OCI-LY7 (cell line): Measurements from ENCODE around the gene TOR1A. TPM values are rescaled to one million over a fixed set of nuclear protein-coding genes. Genes with fewer than 3 reads are reported as not detected.

Experiments
- BruUV-seq: library from RNA; stranded (reverse); fragments of 400-500 nt; replicated peaks from 2 replicates; lab custom pipeline; 2021; lab: Mats Ljungman, UMichigan
- CTCF ChIA-PET: fragments of 300-600 bp; sonication (Branson Sonifier 250); formaldehyde crosslinking; loops from one replicate; lab custom pipeline; 2022; ENCODE audit warnings: antibody characterized with exemption; ENCODE audit not compliant: unreplicated experiment; lab: Charles Lee
- POLR2A ChIA-PET: fragments of 300-600 bp; sonication (Branson Sonifier 250); formaldehyde crosslinking; loops from one replicate; lab custom pipeline; 2022; ENCODE audit warnings: antibody characterized with exemption; lab: Charles Lee
- DNase-seq: peaks from one replicate; pipeline ENCODE4 v3.0.0-alpha.2; 2015; ENCODE audit warnings: low spot score
- H2AFZ ChIP-seq: fragments of 200-600 bp; sonication (generic), shearing (Covaris generic); 2 replicates; pipeline ENCODE4 v1.6.1; 2014; ENCODE audit warnings: mild to moderate bottlenecking, antibody characterized with exemption, low read length, moderate library complexity
- H3K27ac ChIP-seq: fragments of 200-600 bp; sonication (generic); 2 replicates; pipeline ENCODE4 v1.5.1; 2014; ENCODE audit warnings: mixed run types, low read depth, mild to moderate bottlenecking, moderate library complexity, low read length, inconsistent platforms; ENCODE audit not compliant: poor library complexity, severe bottlenecking
- H3K36me3 ChIP-seq: fragments of 200-600 bp; sonication (generic); 2 replicates; pipeline ENCODE4 v1.6.1; 2014; ENCODE audit warnings: mild to moderate bottlenecking, antibody characterized with exemption, low read length, moderate library complexity, mixed read lengths; ENCODE audit not compliant: insufficient read depth
- H3K4me1 ChIP-seq: fragments of 200-600 bp; sonication (generic); 2 replicates; pipeline ENCODE4 v1.5.1; 2014; ENCODE audit warnings: mild to moderate bottlenecking, low read length; ENCODE audit not compliant: insufficient read depth, poor library complexity, severe bottlenecking
- H3K4me2 ChIP-seq: fragments of 200-600 bp; sonication (generic); 2 replicates; pipeline ENCODE4 v1.6.1; 2014; ENCODE audit warnings: mild to moderate bottlenecking, low read length
- H3K4me3 ChIP-seq: fragments of 200-600 bp; sonication (generic); 2 replicates; pipeline ENCODE4 v1.5.1; 2014; ENCODE audit warnings: mild to moderate bottlenecking, low read depth, low read length; ENCODE audit not compliant: poor library complexity, severe bottlenecking
- H3K79me2 ChIP-seq: fragments of 200-600 bp; sonication (generic); 2 replicates; pipeline ENCODE4 v1.6.1; 2016; ENCODE audit warnings: low read depth, mild to moderate bottlenecking, low read length, moderate library complexity, mixed read lengths; ENCODE audit not compliant: insufficient read depth
- H3K9me2 ChIP-seq: fragments of 200-600 bp; sonication (generic); 2 replicates; pipeline ENCODE4 v1.6.1; 2016; ENCODE audit warnings: mild to moderate bottlenecking, low read length, mixed read lengths; ENCODE audit not compliant: insufficient read depth
- H3K9me3 ChIP-seq: fragments of 200-600 bp; sonication (generic); 2 replicates; pipeline ENCODE4 v1.6.1; 2014; ENCODE audit warnings: mild to moderate bottlenecking, mixed run types, low read length, mixed read lengths
- H4K20me1 ChIP-seq: fragments of 200-600 bp; sonication (generic); 2 replicates; pipeline ENCODE4 v1.6.1; 2014; ENCODE audit warnings: mild to moderate bottlenecking, antibody characterized with exemption, low read length, moderate library complexity, mixed read lengths; ENCODE audit not compliant: insufficient read depth
- EZH2phosphoT487 ChIP-seq: fragments of 200-600 bp; sonication (generic); IDR thresholded peaks from 2 replicates; pipeline ENCODE4 v1.6.1; 2018; ENCODE audit warnings: low read depth, borderline replicate concordance, mild to moderate bottlenecking, mixed run types, antibody characterized with exemption, low read length, moderate library complexity, mixed read lengths
- intact Hi-C: fragments of 100-400 bp; cut with micrococcal nuclease; formaldehyde crosslinking; loops from one replicate; pipeline ENCODE4 v1.10.0; 2022; ENCODE audit not compliant: unreplicated experiment
- microRNA-seq: library from miRNA; unstranded; fragments of <30 nt; microRNA quantifications from one replicate; pipeline ENCODE4 v1.2.0, GENCODE V29; 2022; ENCODE audit warnings: borderline replicate concordance
- small RNA-seq: library from RNA; depleted of rRNA; stranded (forward); fragments of <200 nt; gene quantifications from one replicate; pipeline ENCODE3, GENCODE V24; 2014
- total RNA-seq, 2 experiments: library from RNA; depleted of rRNA in 1 of 2; stranded (reverse); fragments of >200 nt in 1 of 2; shearing (Covaris generic) in 1 of 2; gene quantifications; 2 replicates each; pipeline ENCODE4 v1.2.3, GENCODE V29; 2014 to 2022
- TF ChIP-seq, protein P1 (sequence below): fragments of 200-600 bp; sonication (generic); conservative IDR thresholded peaks from 2 replicates; pipeline ENCODE4 v1.5.1; 2014; ENCODE audit warnings: mild to moderate bottlenecking, antibody characterized with exemption, low read length, moderate library complexity, mixed read lengths

The TOR1A gene
- total RNA-seq, 2 experiments from 2014 or later = 32.7 to 37.0 TPM

DNA sequence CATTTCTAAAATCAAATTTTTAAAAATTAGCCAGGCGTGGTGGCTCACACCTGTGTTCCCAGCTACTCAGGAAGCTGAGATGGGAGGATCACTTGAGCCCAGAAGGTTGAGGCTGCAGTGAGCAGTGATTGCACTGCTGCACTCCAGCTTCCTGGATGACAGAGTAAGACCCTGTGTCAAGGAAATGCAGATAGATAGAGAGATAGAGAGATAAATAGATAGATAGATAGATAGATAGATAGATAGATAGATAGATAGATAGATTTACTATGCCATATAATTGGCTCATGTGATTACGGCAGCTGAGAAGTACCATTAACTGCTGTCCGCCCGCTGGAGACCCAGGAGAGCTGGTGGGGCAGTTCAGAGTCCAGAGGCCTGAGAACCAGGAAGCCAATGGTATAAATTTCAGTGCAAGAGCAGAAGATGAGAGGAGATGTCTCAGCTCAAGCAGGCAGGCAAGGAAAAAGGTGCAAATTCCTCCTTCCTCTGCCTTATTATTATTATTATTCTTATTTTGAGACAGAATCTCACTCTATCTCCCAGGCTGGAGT, 58.1 kb downstream of the TOR1A start:
- intact Hi-C loops = no loop called here
- DNase-seq = no peak
- Histone ChIP-seq H3K4me2 (no peak overlapping the region), H3K27ac (no peak overlapping the region), H4K20me1 (no peaks in the 10 kb centered on the region), H3K4me1 (no peaks in the 10 kb centered on the region), H3K4me3 (no peak overlapping the region), H3K79me2 (no peaks in the 10 kb centered on the region), H3K9me3 (no peaks in the 10 kb centered on the region), H3K36me3 (no peaks in the 10 kb centered on the region), H2AFZ (no peak overlapping the region), H3K9me2 (no peaks in the 10 kb centered on the region)
- CTCF ChIA-PET = no interaction called here
- POLR2A ChIA-PET = no interaction called here
- TF ChIP-seq, protein P1, sequence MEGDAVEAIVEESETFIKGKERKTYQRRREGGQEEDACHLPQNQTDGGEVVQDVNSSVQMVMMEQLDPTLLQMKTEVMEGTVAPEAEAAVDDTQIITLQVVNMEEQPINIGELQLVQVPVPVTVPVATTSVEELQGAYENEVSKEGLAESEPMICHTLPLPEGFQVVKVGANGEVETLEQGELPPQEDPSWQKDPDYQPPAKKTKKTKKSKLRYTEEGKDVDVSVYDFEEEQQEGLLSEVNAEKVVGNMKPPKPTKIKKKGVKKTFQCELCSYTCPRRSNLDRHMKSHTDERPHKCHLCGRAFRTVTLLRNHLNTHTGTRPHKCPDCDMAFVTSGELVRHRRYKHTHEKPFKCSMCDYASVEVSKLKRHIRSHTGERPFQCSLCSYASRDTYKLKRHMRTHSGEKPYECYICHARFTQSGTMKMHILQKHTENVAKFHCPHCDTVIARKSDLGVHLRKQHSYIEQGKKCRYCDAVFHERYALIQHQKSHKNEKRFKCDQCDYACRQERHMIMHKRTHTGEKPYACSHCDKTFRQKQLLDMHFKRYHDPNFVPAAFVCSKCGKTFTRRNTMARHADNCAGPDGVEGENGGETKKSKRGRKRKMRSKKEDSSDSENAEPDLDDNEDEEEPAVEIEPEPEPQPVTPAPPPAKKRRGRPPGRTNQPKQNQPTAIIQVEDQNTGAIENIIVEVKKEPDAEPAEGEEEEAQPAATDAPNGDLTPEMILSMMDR = no peak
- no peak for TF ChIP-seq EZH2phosphoT487
- no TSS peak for BruUV-seq

DNA sequence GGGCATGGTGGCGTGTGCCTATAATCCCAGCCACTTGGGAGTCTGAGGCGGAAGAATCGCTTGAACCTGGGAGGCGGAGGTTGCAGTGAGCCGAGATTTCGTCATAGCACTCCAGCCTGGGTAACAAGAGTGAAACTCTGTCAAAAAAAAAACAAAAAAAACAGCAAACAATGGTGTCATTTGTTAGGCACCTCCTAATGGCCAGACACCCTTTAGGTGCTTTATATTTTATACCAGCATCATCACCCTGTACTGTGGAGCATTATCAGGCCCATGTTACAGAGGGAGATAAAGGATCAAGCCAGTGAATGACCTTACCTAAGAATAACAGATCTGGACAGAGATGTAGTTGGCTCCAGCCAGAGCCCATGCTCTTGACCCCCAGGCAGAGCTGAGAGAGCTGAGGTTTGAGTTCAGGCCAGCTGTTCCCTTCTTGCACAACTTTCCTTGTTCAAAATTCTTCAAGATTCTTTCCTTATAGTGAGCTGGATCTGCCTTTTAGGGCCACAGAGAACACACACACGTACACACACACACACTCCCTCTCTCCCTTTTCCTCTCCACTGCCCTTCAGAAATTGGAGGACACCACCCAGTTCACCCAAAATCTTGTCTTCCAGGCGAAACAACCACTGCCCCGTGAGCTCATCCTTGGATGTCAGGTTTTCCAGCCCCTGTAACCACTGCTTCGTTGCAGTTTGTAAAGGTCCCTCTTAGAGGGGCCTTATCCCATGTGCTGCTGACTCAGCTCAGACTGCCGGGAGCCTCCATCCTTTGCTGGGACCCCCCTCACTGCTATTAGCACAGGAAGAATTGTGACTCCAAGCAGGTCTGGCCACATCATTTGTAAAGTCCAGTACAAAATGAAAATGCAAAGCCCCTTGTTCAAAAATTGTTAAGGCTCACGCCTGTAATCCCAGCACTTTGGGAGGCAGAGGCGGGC, 60.7 kb downstream of the TOR1A start:
- no peaks in the 10 kb centered on the region for H4K20me1 ChIP-seq
- no peak for TF ChIP-seq EZH2phosphoT487
- TF ChIP-seq, protein P1 = no peak
- H3K9me3 ChIP-seq = no peaks in the 10 kb centered on the region
- no peaks in the 10 kb centered on the region for H3K4me1 ChIP-seq
- intact Hi-C loops = no loop called here
- BruUV-seq = no TSS peak
- no peak overlapping the region for H3K4me2 ChIP-seq
- no peaks in the 10 kb centered on the region for H3K79me2 ChIP-seq
- CTCF ChIA-PET = no interaction called here
- H3K4me3 ChIP-seq = no peak overlapping the region
- H2AFZ ChIP-seq = no peak overlapping the region
- no peaks in the 10 kb centered on the region for H3K9me2 ChIP-seq
- H3K27ac ChIP-seq = no peak overlapping the region
- no peaks in the 10 kb centered on the region for H3K36me3 ChIP-seq
- no peak for DNase-seq
- POLR2A ChIA-PET = interaction anchor here (0.6 kb wide), 2 partner anchors 209 to 622 kb away, joined by 4 read pairs; no protein-coding TSS in a partner anchor

Small RNA genes within 50 kb of the gene (microRNA-seq; reads per million reads assigned to microRNA genes)
- gene MIR6855 = not detected

Small RNA genes within 50 kb of the gene (small RNA-seq; reads per million reads assigned to genes)
- gene MIR6855 = not detected

Other genes starting within 250 kb of the TOR1A start
- gene C9orf50, start 203.0 kb downstream of the TOR1A start, total RNA-seq (2014; rRNA removed; shearing (Covaris generic)) = not detected in 2 replicates
- gene C9orf50, start 203.0 kb downstream of the TOR1A start, total RNA-seq (2022) = not detected in 2 replicates
- gene NTMT1, start 198.0 kb downstream of the TOR1A start, total RNA-seq (2014; rRNA removed; shearing (Covaris generic)) = 46.6 and 51.9 TPM in 2 replicates
- gene NTMT1, start 198.0 kb downstream of the TOR1A start, total RNA-seq (2022) = 59.8 and 64.2 TPM in 2 replicates
- gene ASB6, start 182.0 kb downstream of the TOR1A start, total RNA-seq (2014; rRNA removed; shearing (Covaris generic)) = 17.5 and 21.4 TPM in 2 replicates
- 18.9 and 19.0 TPM in 2 replicates for gene ASB6, start 182.0 kb downstream of the TOR1A start, total RNA-seq (2022)
- gene PRRX2, start 158.5 kb downstream of the TOR1A start, total RNA-seq (2014; rRNA removed; shearing (Covaris generic)) = not detected in 2 replicates
- gene PRRX2, start 158.5 kb downstream of the TOR1A start, total RNA-seq (2022) = not detected in 2 replicates
- gene PTGES, start 71.1 kb downstream of the TOR1A start, total RNA-seq (2014; rRNA removed; shearing (Covaris generic)) = not detected in 2 replicates
- gene PTGES, start 71.1 kb downstream of the TOR1A start, total RNA-seq (2022) = not detected in 2 replicates
- 12.0 and 13.3 TPM in 2 replicates for gene TOR1B, start 21.0 kb downstream of the TOR1A start, total RNA-seq (2014; rRNA removed; shearing (Covaris generic))
- 14.9 and 18.4 TPM in 2 replicates for gene TOR1B, start 21.0 kb downstream of the TOR1A start, total RNA-seq (2022)
- gene C9orf78, start 11.1 kb upstream of the TOR1A start, total RNA-seq (2014; rRNA removed; shearing (Covaris generic)) = 49.4 and 57.6 TPM in 2 replicates
- gene C9orf78, start 11.1 kb upstream of the TOR1A start, total RNA-seq (2022) = 60.6 and 62.4 TPM in 2 replicates
- gene USP20, start 11.3 kb upstream of the TOR1A start, total RNA-seq (2014; rRNA removed; shearing (Covaris generic)) = 14.4 and 15.5 TPM in 2 replicates
- gene USP20, start 11.3 kb upstream of the TOR1A start, total RNA-seq (2022) = 24.1 and 26.1 TPM in 2 replicates
- 93.3 and 117 TPM in 2 replicates for gene FNBP1, start 219.1 kb upstream of the TOR1A start, total RNA-seq (2014; rRNA removed; shearing (Covaris generic))
- 164 and 168 TPM in 2 replicates for gene FNBP1, start 219.1 kb upstream of the TOR1A start, total RNA-seq (2022)
- gene GPR107, start 229.8 kb upstream of the TOR1A start, total RNA-seq (2014; rRNA removed; shearing (Covaris generic)) = 8.7 and 10.4 TPM in 2 replicates
- gene GPR107, start 229.8 kb upstream of the TOR1A start, total RNA-seq (2022) = 24.3 and 28.8 TPM in 2 replicates